Heart right ventricle (tissue), 16 donors: ENCODE measurements around the gene LRP1-AS. TPM values are rescaled to one million over a fixed set of nuclear protein-coding genes. Genes with fewer than 3 reads are reported as not detected.
A peak's percentile ranks its signal among the peaks of the same experiment; 100 is the strongest.

Experiments
- ATAC-seq, 8 donors: fragments of 200-7000 bp; cut with Tn5 transposase; one replicate each; pipeline ENCODE4 v1.9.1; 2020; ENCODE audit warnings: mild to moderate bottlenecking in 8 of 8, moderate library complexity in 8 of 8, moderate number of reproducible peaks in 1 of 8
- DNase-seq, 2 donors: peaks; one replicate each; pipeline ENCODE4 v3.0.0-alpha.2; 2020
- H3K27ac ChIP-seq, 10 donors: fragments of 200-600 bp; sonication (generic) in 2 of 10; one replicate each; pipeline versions ENCODE4 v1.5.0 to v1.8.0; 2020 to 2022; ENCODE audit warnings: mild to moderate bottlenecking in 3 of 10
- H3K27me3 ChIP-seq, 7 donors: fragments of 200-600 bp; one replicate each; pipeline ENCODE4 v1.8.0; 2021 to 2022; ENCODE audit warnings: mild to moderate bottlenecking in 2 of 7
- H3K36me3 ChIP-seq, 9 donors: fragments of 200-600 bp; sonication (generic) in 1 of 9; one replicate each; pipeline versions ENCODE4 v1.5.0 to v1.8.0; 2020 to 2022; ENCODE audit warnings: mild to moderate bottlenecking in 2 of 9
- H3K4me1 ChIP-seq, 9 donors: fragments of 200-600 bp; sonication (generic) in 1 of 9; one replicate each; pipeline versions ENCODE4 v1.5.0 to v1.8.0; 2020 to 2022; ENCODE audit warnings: mild to moderate bottlenecking in 4 of 9
- H3K4me3 ChIP-seq, 10 donors: fragments of 200-600 bp; sonication (generic) in 2 of 10; one replicate each; pipeline versions ENCODE4 v1.5.0 to v1.8.0; 2020 to 2022; ENCODE audit warnings: mild to moderate bottlenecking in 7 of 10, moderate library complexity in 2 of 10
- H3K9me3 ChIP-seq, 11 donors: fragments of 200-600 bp in 10 of 11; sonication (generic) in 2 of 11; one replicate each; pipeline versions ENCODE4 v1.5.0 to v1.8.0; 2013 to 2022; ENCODE audit warnings: mild to moderate bottlenecking in 2 of 11, control low read depth in 1 of 11, moderate library complexity in 1 of 11
- CTCF ChIP-seq, 9 donors: fragments of 200-600 bp; sonication (generic) in 2 of 9; IDR thresholded peaks; one replicate each; pipeline versions ENCODE4 v1.5.0 to v1.8.0; 2021 to 2022; ENCODE audit warnings: antibody characterized with exemption in 9 of 9, mild to moderate bottlenecking in 5 of 9, moderate library complexity in 1 of 9
- WGBS, 2 donors: extraction: QIAGEN DNeasy Blood & Tissue Kit; methylation state at CpG; one replicate each; pipeline ENCODE4 v1.1.7; 2013; ENCODE audit warnings: inconsistent platforms in 1 of 2; 5-methylcytosine and 5-hydroxymethylcytosine counted together
- intact Hi-C, 10 donors: fragments of 100-400 bp; cut with DNase I; formaldehyde crosslinking; loops; one replicate each; pipeline versions ENCODE4 v1.11.1 to v1.14.2; 2022
- polyA plus RNA-seq, 2 donors: library from polyadenylated mRNA; stranded (reverse); fragments of 200-250 nt; gene quantifications; one replicate each; pipeline ENCODE4 v1.2.3, GENCODE V29; 2013
- total RNA-seq, 10 donors: library from RNA; stranded (reverse); fragmentation: NEBNext Ultra II Directional in 3 of 10; extraction: Animal tissue kit (Norgen Biotek cat#: 25700) in 3 of 10; gene quantifications; one replicate each; pipeline versions ENCODE4 v1.2.1 to v1.2.4, GENCODE V29; 2021 to 2023
- donor health status: Arrhythmogenic right ventricular cardiomyopathy.
- donor health status: ischemic (EF 13 %, LVEDD 7.1; RV severe dilation, severe dysfunction).
- donor health status: healthy with polysubstance abuse.
- donor health status: DM: no; HTN: yes; CAD: no.
- donor health status: DM: no; HTN: no; CAD: no.
- donor health status: ischemic (EF 25% LVEDD 6.9; RV normal size, moderate dysfunction).
- donor health status: ischemic (EF 25% LVEDD 5.7; RV mildly dilated, moderate dysfunction).
- donor health status: healthy.
- donor health status: DM: yes; HTN: yes; CAD: no.
- donor health status: Ischemic cardiomyopathy.
- donor health status: ischemic (EF 35%, LVEDD 5.7; RV mildly dilated, moderate dysfunction).
- donor health status: nonischemic (EF 11% LVEDD 7.7; RV severe dilation, severe dysfunction).
- donor health status: DM: yes; HTN: yes; CAD: no.
- donor health status: PGD.
- donor health status: ischemic (EF 29% LVEDD 5.4; RV normal size, mild dysfunction).
- donor health status: nonischemic (EF 23%, LVEDD 6.1; RV moderate dilation, normal function).

LRP1-AS gene
- total and polyA plus RNA-seq, 12 donors, result not detected

GRCh38 chr12:57105011-57105753, 42.2 kb downstream of the LRP1-AS start:
- TF ChIP-seq CTCF (IDR thresholded peaks at IDR 0.05), result no peak
- DNase-seq, result no peak
- Histone ChIP-seq H3K4me3 (no peak overlapping the region), H3K36me3 (peaks cover 0 to 91% (median 28%) of the 10 kb centered on the region in 9 donors), H3K4me1 (peaks cover 0 to 38% (median 24%) of the 10 kb centered on the region in 9 donors), H3K27ac (no peak overlapping the region), H3K9me3 (no peaks in the 10 kb centered on the region), H3K27me3 (no peaks in the 10 kb centered on the region)
- intact Hi-C loops, result no loop called here
- WGBS, 2 donors, result 94 to 95% methylated on average over 14 of the region's 14 CpGs
- no peak for ATAC-seq

GRCh38 chr12:57104292-57104910, 43.0 kb downstream of the LRP1-AS start:
- no peak for ATAC-seq
- intact Hi-C loops, result no loop called here
- TF ChIP-seq CTCF (IDR thresholded peaks at IDR 0.05), result no peak

GRCh38 chr12:57103856-57104255, 43.6 kb downstream of the LRP1-AS start:
- peaks cover 0 to 99% (median 34%) of the 10 kb centered on the region in 9 donors for H3K36me3 ChIP-seq
- TF ChIP-seq CTCF (IDR thresholded peaks at IDR 0.05), result no peak

More at GRCh38 chr12:57104292-57104910, 43.0 kb downstream of the LRP1-AS start:
- no peak overlapping the region for H3K27ac ChIP-seq
- no peaks in the 10 kb centered on the region for H3K27me3 ChIP-seq
- H3K4me3 ChIP-seq, result no peak overlapping the region
- WGBS, 2 donors, result 96 to 97% methylated on average over 12 of the region's 12 CpGs
- H3K36me3 ChIP-seq, result peaks cover 0 to 99% (median 31%) of the 10 kb centered on the region in 9 donors
- no peak for DNase-seq
- peaks cover 0 to 32% (median 16%) of the 10 kb centered on the region in 9 donors for H3K4me1 ChIP-seq
- H3K9me3 ChIP-seq, result no peaks in the 10 kb centered on the region

GRCh38 chr12:57101892-57102695, 45.3 kb downstream of the LRP1-AS start:
- H3K27me3 ChIP-seq, result no peaks in the 10 kb centered on the region
- H3K36me3 ChIP-seq, result peaks cover 0 to 99% (median 40%) of the 10 kb centered on the region in 9 donors
- H3K27ac ChIP-seq, result peak overlapping the region in 1 of 10 donors; percentile 60
- WGBS, 2 donors, result 68 to 76% methylated on average over 15 of the region's 15 CpGs
- TF ChIP-seq CTCF (IDR thresholded peaks at IDR 0.05), result no peak
- ATAC-seq (peak in 1 of 8 donors; percentile 6), DNase-seq (no peak)
- no peak overlapping the region for H3K4me3 ChIP-seq
- intact Hi-C loops, result no loop called here
- no peaks in the 10 kb centered on the region for H3K9me3 ChIP-seq
- peaks cover 0 to 11% (median 3%) of the 10 kb centered on the region in 9 donors for H3K4me1 ChIP-seq

More at GRCh38 chr12:57103856-57104255, 43.6 kb downstream of the LRP1-AS start:
- DNase-seq (no peak), ATAC-seq (no peak)
- Histone ChIP-seq H3K9me3 (no peaks in the 10 kb centered on the region), H3K4me1 (peaks cover 0 to 26% (median 11%) of the 10 kb centered on the region in 9 donors), H3K4me3 (no peak overlapping the region), H3K27ac (no peak overlapping the region), H3K27me3 (no peaks in the 10 kb centered on the region)
- intact Hi-C loops, result no loop called here
- WGBS, 2 donors, result 89 to 91% methylated on average over 7 of the region's 7 CpGs
